Skin of body (tissue), 2 donors: ENCODE data around the gene PSMG3. TPM values are rescaled to one million over a fixed set of nuclear protein-coding genes. Genes with fewer than 3 reads are reported as not detected.

Experiments used
- DNase-seq: peaks from one replicate; lab custom pipeline; 2025; lab: John Stamatoyannopoulos, UW
- total RNA-seq: library from RNA; depleted of rRNA; stranded (reverse); fragments of >200 nt; gene quantifications from one replicate; pipeline ENCODE4 v1.2.3, GENCODE V29; 2014

Gene PSMG3
- total RNA-seq, 1 donor from 2014 or later, result 12.6 TPM

DNA sequence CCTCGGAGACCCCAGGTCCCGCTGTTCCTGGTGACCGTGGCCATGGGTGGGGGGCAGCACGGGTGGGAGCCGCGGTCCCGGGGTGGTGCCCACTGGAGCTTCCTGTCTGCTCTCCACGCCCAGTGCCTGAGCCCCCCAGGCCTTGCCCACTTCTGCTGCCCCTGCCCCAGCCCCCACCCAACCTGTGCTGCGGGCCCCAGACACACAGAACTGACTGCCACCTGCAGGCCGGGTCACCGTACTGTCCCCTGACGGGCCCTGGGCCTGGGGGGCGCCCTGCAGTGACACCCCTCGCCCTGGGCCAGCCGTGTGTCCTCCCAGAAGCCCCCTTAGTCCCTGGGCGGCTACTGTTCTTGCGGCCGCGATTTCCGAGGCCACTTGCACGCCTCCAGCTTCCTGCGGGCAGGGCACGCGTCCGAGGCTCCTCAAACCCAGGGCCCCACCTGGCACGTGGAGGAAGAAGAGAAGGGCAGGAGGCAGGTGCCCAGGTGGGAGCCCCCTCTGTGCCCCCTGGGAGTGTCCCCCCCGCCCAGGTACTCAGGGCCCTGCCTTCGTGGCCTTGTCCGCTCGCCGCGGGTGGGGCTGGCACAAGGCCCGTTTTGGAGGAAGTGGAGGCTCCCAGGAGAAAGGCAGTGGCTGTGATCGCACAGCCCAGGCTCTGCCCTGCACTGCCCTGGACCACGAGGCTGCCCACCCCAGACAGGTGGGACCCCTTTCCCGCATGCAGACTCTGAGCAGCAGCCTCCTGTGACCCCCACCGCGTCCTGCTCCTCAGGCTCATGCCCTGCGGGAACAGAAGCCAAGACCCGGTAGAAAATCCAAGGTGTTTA, 24.2 kb downstream of the PSMG3 start:
- no peak for DNase-seq

DNA sequence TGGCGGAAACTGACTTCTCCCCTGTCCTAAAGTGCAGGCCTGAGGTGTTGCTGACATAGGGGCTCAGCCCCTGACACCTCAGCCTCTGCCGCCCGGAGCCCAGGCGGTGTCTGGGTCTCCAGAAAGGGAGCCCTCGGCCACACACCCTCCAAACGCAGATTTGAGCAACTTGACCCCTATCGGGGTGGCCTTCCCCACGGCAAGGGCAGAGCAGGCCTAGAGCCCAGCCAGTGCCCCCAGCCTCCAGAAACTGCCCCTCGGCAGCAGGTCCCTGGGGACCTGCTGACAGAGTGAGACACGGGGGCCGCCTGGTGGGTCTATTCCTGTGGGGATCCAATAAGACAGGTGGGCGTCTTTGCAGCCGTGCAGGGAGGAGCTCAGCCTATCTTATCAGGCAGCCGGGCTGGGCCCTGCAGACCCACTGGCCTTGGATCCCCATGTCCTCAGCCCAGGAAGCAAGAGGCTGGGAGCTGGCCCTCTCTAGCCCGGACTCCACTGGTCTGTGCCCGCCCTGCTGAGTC, 24.9 kb downstream of the PSMG3 start:
- no peak for DNase-seq

DNA sequence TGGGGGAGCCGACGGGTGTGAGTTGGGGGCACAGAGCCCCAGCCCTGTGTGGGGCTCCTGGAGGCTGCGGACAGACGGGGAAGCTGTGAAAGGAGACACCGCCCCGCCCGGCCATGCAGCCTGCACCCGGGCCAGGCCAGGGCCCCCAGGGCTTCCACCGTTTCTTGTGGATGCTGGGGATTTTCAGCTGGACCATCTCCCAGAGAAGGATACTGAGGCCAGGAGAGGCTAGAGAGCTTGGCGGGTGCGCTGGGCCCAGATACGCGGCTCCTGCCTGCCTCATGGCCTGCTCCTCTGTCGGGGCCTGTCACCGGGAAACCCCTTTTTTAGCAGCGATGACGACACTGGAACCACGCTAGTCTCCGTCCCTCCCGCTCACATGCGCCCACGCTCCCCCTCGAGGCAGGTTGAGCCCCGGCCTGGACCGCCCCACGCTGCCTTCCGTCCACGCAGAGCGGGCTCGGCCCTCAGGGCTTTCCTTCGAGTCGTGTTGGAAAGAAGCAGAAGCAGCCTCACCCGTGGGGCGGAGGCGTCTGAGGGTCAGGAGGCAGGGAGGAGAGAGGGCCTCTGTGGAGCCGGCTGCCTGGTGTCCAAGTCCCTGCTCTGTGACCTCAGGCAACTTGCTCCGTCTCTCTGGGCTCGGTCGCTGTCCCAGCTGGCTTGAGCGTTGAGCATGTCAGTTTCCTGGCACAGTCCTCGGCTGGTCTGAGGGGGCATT, 25.5 kb downstream of the PSMG3 start:
- no peak for DNase-seq

DNA sequence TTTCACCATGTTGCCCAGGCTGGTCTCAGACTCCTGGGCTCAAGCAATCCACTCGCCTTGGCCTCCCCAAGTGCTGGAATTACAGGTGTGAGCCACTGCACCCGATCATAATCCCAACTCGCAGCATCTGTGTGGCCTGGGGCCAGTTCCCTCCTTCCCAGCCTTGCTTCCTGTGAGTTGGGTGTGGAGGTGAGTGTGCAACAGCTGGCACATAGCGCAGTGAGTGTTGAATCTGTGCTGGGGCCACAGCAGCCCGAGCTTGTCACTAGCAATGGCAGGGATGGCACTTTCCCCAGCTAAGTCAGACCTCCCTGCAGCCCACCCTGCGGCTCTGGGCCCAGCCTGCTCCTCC, 26.0 kb downstream of the PSMG3 start:
- no peak for DNase-seq

DNA sequence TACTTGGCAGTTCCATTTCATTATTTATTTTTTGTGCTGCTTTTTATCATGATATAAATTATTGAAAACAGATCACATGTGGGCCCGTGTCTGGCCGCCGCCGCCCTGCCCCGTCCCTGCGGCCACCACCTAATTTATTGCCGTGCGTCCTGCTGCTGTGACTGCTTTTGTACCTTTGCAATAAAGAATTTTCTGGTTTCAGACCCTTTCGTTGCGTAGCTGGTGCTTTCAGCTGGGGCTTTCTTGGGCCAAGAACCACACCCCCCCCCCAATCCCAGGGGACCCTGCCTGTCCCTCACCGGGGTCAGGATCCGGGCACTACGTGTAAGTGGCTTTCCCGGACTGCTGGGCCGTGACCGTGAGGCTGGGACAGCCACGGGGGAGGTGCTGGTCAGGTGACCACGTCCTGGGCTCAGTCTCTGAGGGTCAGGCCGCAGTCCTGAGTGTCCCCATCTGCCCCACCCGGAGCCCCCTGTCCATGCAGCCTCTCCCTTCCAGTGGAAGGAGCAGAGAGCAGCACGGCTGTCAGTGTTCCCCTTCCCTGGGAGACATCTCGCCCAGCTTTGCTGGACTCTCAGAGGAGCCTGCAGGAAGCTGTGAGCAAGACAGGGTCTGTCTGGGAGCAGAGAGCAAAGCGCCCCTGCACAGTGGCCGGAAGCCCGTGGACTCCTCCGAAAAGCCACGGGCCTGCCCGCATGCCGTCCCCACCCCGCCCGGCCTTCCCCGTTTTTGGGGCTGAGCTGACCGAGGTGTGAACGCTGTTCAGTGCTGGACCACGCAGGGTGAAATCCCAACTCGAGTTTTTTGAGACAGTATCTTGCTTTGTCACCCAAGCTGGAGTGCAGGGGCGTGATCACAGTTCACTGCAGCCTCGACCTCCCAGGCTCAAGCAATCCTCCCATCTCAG, 26.7 kb downstream of the PSMG3 start:
- DNase-seq, result no peak

DNA sequence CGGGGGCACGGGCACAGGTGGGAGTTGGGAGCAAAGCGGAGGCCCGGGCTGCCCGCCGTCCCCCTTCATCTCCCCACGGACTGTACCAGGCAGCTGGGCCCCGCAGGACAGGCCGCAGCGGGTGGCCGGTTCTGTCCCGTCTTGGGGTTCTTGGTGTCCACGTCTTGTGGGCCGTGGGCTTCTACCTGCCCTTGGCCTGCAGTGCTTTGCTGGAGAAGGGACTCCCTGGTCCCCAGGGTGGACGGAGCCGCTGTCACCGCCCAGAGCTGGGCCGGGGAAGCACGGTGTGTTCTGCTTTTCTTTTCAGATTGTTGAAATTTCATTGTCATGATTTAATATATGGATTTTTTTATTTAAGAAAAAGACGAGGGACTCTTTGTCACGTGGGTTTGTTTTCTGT, 27.5 kb downstream of the PSMG3 start:
- no peak for DNase-seq

DNA sequence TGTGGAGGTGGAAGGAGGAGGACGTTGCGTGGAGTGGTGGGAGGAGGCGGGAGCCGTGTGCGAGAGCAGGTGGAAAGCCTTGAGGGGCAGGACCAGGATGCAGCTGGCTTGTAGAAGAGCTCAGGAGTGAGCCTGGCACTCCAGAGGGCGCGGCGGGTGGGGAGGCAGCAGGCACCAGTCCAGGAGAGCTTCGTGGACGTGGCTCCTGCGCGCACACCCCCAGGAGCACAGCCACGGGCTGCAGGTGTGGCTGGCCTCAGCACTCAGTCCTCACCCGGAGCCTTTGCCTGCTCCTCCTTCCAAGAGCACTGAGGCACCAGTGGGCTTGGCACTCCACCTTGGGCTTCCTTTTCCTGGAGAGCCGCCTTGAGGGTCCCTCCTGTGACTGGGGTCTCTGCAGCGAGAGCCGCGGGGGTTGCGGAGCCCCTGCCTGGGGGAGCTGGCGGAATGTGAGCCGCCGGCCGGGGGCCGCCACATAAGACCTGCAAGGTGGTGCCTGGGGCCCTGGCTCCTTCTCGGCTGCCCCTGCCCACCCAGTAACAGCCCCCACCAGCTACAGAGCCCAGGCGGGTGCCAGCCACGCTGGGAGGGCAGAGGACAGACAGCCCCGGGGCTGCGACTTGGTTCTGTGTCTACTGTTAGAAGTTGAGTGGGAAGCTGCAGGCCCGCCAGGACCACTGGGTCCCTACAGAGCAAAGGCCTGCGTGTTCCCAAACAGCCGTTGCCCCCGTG, 28.2 kb downstream of the PSMG3 start:
- no peak for DNase-seq

DNA sequence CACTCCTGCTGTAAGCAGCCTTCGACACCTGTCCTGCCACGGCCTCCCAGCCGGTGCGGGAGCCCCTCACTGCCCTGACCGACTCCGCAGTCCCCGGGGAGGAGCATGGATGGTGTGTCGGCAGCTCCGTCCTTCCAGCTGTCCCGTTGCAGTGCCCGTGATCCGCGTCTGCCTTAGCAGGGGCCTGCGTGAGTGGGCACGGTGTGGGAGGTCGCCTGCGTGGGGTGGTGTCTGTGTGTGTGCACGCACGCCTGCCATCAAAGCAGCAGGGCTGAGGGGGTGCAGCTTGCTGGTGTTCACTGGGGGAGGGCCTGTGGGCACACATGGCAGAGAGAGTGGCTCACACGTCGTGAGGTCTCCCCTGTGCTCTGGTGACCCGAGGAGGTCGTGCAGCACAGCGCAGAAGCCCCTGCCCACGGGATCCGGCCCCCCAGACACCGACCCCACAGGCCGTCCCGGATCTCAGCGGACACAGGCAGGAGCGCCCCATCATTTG, 29.0 kb downstream of the PSMG3 start:
- DNase-seq, result no peak

DNA sequence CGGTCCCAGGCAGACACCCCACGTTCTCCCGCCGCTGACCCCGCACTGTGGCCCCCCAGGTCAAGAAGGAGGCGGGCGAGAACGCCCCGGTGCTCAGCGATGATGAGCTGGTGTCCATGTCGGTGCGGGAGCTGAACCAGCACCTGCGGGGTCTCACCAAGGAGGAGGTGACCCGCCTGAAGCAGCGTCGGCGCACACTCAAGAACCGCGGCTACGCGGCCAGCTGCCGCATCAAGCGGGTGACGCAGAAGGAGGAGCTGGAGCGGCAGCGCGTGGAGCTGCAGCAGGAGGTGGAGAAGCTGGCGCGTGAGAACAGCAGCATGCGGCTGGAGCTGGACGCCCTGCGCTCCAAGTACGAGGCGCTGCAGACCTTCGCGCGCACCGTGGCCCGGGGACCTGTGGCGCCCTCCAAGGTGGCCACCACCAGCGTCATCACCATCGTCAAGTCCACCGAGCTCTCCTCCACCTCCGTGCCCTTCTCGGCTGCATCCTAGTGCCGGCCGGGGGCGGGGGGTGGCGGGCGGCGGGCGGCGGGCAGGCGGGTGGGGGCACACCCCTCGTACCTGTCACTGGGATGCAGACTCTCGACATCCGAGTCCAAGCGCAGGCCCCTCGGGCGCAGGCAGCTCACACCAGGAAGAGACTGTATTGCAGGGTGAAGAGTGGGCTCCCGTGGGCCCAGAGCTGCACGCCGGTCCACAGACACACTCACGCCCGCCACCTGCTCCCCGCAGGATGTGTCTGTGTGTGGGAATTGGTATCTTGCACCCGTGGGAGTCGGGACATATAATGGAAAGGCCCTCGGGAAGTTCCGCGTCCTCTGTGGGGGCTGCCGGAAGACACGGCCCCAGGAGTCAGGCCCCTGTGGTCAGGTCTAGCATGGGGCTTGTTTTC, 29.7 kb downstream of the PSMG3 start:
- no peak for DNase-seq

DNA sequence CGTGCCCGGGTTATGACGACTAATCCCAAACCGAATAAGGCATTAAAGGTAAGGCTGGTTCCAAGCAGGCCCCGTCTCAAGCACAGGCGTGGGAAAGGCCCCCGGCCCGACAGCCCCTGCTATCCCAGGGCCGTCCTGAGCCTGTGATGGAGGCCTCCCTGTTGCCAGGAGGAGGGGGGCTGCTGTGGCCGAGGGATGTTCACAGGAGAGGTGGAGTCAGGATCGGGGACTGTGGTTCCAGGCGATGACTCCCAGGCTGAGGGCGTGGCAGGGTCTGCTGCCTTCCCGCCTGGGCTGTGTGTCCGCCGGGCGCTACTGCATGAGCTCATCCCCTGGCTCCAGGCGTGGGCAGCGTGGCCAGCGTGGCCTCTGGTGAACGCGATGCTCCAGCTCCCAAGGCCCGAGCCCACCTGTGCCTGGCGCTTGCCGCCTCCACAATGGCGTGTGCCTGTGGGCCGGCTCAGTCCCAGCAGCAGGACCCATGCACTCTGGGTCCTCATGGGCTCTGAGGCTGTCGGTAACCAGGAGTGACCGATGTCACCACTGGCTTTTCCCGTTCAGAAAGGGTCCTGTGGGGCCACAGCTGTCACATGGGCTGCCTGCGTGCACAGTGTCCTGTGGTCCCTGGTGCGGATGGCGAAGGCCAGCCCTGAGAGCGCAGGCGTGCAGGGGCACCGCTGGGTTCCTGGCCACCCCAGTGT, 30.5 kb downstream of the PSMG3 start:
- DNase-seq, result no peak

DNA sequence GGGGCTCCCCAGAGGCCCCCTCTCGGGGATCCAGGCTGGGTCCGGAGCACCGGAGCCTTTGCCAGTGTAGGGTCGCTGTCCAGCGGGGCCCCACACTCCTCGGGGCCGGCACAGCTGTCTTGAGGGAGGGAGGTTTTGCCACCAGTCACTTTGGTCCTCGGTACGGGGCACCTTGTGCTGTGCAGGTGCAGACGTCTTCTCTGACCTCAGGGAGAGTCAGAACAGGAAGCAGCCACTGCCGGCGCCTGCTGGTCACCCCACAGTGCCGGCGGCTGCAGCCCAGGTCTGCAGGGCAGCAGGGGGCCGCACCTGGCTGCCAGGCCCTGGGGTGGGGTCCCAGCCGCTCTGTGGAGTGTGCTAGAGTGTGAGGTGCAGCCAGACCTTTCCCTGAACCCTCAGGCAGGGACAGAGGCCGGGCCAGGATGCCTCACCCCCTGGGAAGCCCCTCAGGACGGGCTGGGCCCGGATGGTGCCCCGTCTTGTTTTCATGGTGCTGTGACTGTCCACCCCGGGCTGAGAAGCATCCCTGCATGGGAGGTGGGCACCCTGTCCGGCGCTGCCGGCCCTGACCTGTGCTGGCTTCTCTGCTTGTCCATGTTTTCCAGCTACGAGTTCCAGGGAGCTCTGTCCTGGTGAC, 31.2 kb downstream of the PSMG3 start:
- no peak for DNase-seq

DNA sequence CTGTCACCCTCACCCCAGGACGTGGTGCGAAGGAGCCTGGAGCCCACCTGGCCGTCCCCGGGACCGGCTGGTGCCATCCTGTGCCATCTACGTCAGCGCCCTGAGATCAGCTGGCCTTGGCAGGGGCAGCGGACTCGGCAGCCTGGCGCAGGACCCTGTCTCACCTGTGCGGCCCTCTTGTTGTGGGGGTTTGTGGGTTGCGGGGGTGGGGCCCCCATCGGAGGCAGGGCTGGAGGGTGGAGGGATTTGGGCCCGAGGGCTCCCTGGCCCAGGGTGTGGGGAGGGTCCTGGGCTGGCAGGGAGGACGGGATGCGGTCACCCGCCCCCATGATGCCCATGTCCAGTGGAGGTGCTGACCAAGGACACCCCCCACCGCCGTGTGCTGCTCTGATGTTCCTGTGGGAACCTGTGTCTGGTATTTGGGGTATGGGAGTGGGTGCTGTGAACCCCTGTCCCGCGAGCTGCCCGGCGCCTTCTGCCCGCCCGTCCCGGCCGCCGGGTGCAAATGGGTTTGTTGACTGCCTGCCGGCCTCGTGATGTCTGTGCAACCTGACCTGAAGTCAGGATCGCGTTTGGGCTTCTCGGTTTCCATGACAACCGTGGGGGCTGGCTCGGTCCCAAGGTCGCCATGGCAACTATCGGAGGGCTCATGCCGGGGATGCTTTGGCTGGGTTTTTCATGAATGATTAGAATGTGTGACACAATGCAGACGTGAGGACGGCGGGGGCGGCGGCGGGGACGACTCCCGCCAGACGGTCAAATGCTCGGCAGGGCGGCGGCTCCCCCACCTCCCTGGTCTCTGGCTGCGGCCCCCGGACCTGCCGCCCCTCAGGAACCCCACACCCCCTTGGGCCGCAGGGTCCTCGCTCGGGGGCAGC, 32.1 kb downstream of the PSMG3 start:
- peak; percentile 48 for DNase-seq

DNA sequence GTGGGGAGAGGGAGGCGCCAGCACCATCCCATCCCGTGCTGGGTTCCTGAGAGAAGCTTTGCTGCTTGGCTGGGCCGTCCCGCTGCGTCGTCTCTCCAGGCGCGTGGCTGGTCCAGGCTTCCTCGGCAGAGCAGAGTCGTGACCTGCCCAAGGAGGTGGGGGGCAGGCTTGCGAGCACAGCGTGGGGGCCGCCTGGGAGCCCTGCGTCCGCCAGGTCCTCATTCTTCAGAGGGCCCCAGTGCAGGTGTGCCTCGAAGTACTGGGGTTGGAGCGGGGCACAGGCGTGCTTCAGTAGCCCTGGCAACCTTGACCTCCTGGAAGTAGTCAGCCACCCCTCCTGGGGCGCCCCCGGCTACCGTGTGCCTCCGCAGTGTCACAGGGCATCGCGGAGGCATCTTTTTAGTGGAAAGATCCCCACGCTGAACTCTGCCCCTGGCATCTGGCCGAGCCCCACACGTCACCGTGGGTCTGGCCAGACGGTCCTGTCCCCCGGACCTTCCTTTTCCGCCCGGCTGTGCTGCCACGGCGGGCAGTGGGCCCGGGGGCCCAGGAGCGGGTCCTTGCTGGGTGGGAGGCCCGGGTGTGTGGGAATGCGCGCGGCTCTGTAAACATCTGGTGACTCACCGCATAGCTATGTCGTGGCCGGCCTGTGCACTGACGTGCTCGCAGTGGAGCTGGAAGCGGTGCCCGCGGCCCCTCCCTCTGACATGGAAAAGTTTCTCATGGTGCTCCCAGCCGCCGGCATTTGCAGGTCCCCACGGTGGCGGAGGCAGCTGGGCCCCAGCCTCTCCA, 32.9 kb downstream of the PSMG3 start:
- peak; percentile 96 for DNase-seq

DNA sequence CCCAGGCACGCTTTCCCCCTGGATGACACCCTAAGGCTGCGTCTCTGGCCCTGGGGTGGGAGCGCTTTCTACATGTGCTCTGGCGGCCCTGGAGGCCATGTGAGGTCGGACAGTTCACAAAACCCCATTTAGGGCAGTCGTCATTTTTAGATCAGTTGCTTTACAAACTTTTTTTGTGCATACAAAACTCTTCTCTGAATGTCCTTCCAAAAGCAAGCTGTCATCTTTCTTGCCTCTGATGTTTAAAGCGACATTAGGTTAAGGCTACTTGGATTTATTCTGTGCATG, 33.4 kb downstream of the PSMG3 start:
- DNase-seq, result no peak

DNA sequence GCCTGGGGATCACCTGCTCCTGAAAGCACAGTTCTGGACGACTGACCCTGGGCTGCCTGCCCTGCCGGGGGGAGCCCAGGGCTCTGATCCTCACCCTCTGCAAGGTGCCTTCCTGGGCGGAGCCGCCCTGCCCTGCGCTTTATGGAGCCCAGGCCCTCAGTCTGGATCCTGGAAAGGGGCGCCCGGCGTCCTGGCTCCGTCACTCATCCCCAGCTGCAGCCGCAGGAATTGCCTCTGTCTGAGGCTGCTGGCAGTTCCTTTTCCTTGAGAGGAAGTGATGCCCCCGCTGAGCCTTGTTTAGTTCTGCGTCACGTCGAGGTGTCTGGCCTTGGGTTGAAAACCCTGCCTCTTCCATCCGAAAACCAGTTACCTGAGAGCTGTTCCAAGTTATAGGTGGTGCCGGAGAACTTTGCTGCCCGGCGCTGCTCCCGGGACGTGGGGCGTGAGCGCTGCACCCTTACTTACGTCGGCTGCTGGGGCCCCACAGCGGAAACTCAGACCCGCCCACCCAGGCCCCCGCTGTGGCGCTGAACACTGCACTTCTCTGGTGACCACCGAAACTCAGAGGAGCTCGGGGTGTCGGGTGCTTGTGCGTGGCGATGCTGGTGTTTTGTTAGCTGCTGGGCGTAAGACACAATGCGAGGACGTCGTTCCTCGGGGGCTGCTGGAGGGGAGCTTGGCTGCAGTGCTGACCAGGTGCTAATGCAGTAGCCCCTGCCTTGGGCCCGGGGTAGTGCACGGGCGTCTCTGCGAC, 34.0 kb downstream of the PSMG3 start:
- no peak for DNase-seq

DNA sequence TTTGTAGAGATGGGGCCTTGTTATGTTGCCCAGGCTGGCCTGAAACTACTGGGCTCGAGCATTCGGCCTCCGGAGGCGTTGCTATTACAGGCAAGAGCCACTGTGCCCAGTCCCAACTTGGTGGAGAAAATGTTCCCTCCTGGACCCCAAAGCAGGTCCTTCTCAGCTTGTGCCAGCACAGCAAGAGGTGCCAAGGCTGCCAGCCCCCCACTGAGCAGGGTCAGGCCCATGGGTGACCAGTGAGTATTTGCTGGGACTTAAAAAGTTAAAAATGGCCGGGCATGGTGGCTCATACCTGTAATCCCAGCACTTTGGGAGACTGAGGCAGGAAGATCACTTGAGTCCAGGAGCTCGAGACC, 34.8 kb downstream of the PSMG3 start:
- no peak for DNase-seq
